PC-9 (cell line): ENCODE results near the gene NFRKB.

Source experiments
- EZH2 ChIP-seq: fragments of 200-600 bp; sonication (generic); IDR thresholded peaks from 2 replicates; pipeline ENCODE4 v1.8.0; 2017; ENCODE audit warnings: antibody characterized with exemption, low read depth
- TF ChIP-seq, protein P1 (sequence below): fragments of 200-600 bp; sonication (generic); conservative IDR thresholded peaks from 2 replicates; pipeline ENCODE4 v1.6.1; 2017; ENCODE audit warnings: mixed run types, antibody characterized with exemption, mild to moderate bottlenecking, moderate library complexity

DNA sequence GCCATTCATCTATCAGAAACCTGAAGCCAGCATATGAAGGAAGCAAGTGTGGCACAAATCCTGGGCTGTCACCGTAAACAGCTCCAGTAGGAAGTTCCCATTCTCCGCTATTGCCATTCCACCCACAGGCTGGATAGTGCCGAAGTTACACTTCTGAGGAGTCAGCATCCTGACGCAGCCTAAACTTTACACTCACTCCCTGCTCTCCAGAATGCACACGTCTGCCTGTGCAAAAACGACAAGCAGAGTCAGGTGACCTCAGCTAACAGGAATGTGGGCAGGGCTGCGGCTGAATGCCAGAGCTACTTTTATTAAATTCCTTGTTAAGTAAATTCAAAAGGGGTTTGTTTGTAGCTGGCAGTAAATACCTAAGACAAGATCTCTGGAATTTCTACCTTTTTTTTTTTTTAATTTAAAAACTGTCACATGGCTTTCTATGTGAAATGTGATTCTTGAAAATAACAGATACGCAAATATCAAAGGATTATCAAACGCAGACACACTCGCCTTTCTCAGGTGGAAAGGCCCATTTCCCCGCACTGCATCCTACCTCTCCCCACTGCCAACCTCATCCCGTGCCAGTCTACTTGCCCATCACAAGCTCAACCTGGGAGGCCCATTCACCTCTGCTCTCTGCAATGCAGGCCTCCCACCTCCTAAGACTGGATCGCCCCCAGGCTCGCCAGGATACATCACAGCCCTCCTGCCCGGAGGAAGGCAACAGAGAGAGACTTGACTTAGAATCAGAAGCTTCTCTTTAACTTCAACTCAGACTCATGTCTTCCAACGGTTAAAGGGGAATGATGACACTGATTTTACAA is 33.5 kb downstream of the NFRKB start:
- TF ChIP-seq, protein P1, sequence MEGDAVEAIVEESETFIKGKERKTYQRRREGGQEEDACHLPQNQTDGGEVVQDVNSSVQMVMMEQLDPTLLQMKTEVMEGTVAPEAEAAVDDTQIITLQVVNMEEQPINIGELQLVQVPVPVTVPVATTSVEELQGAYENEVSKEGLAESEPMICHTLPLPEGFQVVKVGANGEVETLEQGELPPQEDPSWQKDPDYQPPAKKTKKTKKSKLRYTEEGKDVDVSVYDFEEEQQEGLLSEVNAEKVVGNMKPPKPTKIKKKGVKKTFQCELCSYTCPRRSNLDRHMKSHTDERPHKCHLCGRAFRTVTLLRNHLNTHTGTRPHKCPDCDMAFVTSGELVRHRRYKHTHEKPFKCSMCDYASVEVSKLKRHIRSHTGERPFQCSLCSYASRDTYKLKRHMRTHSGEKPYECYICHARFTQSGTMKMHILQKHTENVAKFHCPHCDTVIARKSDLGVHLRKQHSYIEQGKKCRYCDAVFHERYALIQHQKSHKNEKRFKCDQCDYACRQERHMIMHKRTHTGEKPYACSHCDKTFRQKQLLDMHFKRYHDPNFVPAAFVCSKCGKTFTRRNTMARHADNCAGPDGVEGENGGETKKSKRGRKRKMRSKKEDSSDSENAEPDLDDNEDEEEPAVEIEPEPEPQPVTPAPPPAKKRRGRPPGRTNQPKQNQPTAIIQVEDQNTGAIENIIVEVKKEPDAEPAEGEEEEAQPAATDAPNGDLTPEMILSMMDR, result no peak
- no peak for TF ChIP-seq EZH2
